Fibroblast of lung (primary cell): ENCODE measurements around the gene SBNO2. TPM values are rescaled to one million over a fixed set of nuclear protein-coding genes. Genes with fewer than 3 reads are reported as not detected.
"Not testable (repeated sequence)": the region's sequence is repeated elsewhere in the genome, so short reads cannot be mapped to it uniquely, and the experiment has no call there.

Experiments
- DNase-seq, 2 donors: peaks; one replicate each; pipeline versions ENCODE4 v3.0.0 to v3.0.0-alpha.2; 2010; ENCODE audit warnings: low read depth in 2 of 2
- H2AFZ ChIP-seq: 2 replicates; pipeline ENCODE4 v1.5.1; 2012; ENCODE audit warnings: low read length, control low read depth, inconsistent platforms
- H3K27ac ChIP-seq: 2 replicates; pipeline ENCODE4 v1.5.1; 2011; ENCODE audit warnings: low read length, control low read depth; ENCODE audit not compliant: insufficient read depth
- H3K27me3 ChIP-seq: 2 replicates; pipeline ENCODE4 v1.5.1; 2011; ENCODE audit warnings: mild to moderate bottlenecking, low read length; ENCODE audit not compliant: control insufficient read depth, insufficient read depth
- H3K36me3 ChIP-seq: 2 replicates; pipeline ENCODE4 v1.5.1; 2011; ENCODE audit warnings: low read length; ENCODE audit not compliant: control insufficient read depth, insufficient read depth
- H3K4me1 ChIP-seq: 2 replicates; pipeline ENCODE4 v1.5.1; 2011; ENCODE audit warnings: low read length; ENCODE audit not compliant: control insufficient read depth, insufficient read depth; ENCODE audit errors: extremely low read depth
- H3K4me2 ChIP-seq: 2 replicates; pipeline ENCODE4 v1.5.1; 2011; ENCODE audit warnings: low read length, control low read depth; ENCODE audit not compliant: insufficient read depth; ENCODE audit errors: extremely low read depth
- H3K4me3 ChIP-seq, 4 experiments: fragments of 200-600 bp in 1 of 4; sonication (generic) in 1 of 4; replicated peaks in 1 of 4; 2 replicates each; pipeline ENCODE4 v1.5.1; 2011 to 2016; ENCODE audit warnings: low read length in 4 of 4, low read depth in 3 of 4, mild to moderate bottlenecking in 3 of 4, control low read depth in 2 of 4, inconsistent platforms in 1 of 4, mixed read lengths in 1 of 4; ENCODE audit not compliant: insufficient read depth in 1 of 4; ENCODE audit errors: control extremely low read depth in 1 of 4
- H3K79me2 ChIP-seq: 2 replicates; pipeline ENCODE4 v1.5.1; 2012; ENCODE audit warnings: mild to moderate bottlenecking, low read length, inconsistent platforms; ENCODE audit not compliant: control insufficient read depth, insufficient read depth
- H3K9ac ChIP-seq: 2 replicates; pipeline ENCODE4 v1.5.1; 2011; ENCODE audit warnings: mild to moderate bottlenecking, low read length, control low read depth; ENCODE audit not compliant: insufficient read depth
- H3K9me3 ChIP-seq: 2 replicates; pipeline ENCODE4 v1.5.1; 2012; ENCODE audit warnings: low read depth, low read length; ENCODE audit not compliant: control insufficient read depth, insufficient read depth
- H4K20me1 ChIP-seq: 2 replicates; pipeline ENCODE4 v1.5.1; 2011; ENCODE audit warnings: low read length; ENCODE audit not compliant: control insufficient read depth, insufficient read depth; ENCODE audit errors: extremely low read depth
- EZH2 ChIP-seq: IDR thresholded peaks from 2 replicates; pipeline ENCODE4 v1.5.1; 2012; ENCODE audit warnings: low read length, control low read depth, mild to moderate bottlenecking; ENCODE audit errors: missing control alignments
- polyA plus RNA-seq, 2 donors: library from polyadenylated mRNA; depleted of rRNA in 1 of 2; stranded (reverse) in 1 of 2; unstranded in 1 of 2; fragments of >200 nt; gene quantifications; 2 replicates each; pipeline ENCODE4 v1.2.1, GENCODE V29; 2011 to 2012; ENCODE audit warnings: missing spikeins in 1 of 2
- total RNA-seq: library from RNA; depleted of rRNA; stranded (reverse); fragments of >200 nt; gene quantifications from 2 replicates; pipeline ENCODE4 v1.2.1, GENCODE V29; 2014
- TF ChIP-seq, protein P1 (sequence below), 2 donors: IDR thresholded peaks in 1 of 2; conservative IDR thresholded peaks in 1 of 2; 1 replicate in 1 of 2; 2 replicates in 1 of 2; pipeline ENCODE4 v1.5.1; 2011 to 2012; ENCODE audit warnings: low read length in 2 of 2, control low read depth in 1 of 2, inconsistent platforms in 1 of 2, low read depth in 1 of 2, mild to moderate bottlenecking in 1 of 2

SBNO2 gene
- total and polyA plus RNA-seq, 2 donors (not counting 1 experiment from before 2014, with no cell fraction given): 12.6 to 55.8 TPM

DNA sequence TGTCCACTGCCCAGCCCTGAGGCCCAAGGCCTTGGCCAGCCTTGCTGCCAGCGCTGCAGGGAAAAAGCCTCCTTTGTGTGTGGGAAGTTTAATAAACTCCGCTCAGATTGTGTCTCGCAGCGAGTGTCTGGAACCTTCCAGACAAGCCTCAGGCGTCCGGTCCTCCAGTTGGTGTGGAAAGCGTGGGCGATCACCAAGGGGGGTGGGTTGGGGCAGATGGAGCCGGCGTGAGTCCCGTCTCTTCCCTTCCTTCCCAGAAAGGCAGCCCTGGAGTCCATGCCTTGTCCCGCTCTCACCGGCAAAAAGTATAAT lies 36.1 kb upstream of the SBNO2 start:
- Histone ChIP-seq H3K9ac (no peak overlapping the region), H3K4me2 (no peak overlapping the region), H2AFZ (no peak overlapping the region), H3K36me3 (peaks cover 11% of the 10 kb centered on the region), H3K4me3 (no peak overlapping the region), H3K79me2 (peaks cover 77% of the 10 kb centered on the region), H3K9me3 (no peaks in the 10 kb centered on the region), H3K27ac (no peak overlapping the region), H3K4me1 (peaks cover 25% of the 10 kb centered on the region), H3K27me3 (no peaks in the 10 kb centered on the region), H4K20me1 (no peaks in the 10 kb centered on the region)
- DNase-seq: peak in 1 of 2 donors; percentile 37
- TF ChIP-seq, protein P1, sequence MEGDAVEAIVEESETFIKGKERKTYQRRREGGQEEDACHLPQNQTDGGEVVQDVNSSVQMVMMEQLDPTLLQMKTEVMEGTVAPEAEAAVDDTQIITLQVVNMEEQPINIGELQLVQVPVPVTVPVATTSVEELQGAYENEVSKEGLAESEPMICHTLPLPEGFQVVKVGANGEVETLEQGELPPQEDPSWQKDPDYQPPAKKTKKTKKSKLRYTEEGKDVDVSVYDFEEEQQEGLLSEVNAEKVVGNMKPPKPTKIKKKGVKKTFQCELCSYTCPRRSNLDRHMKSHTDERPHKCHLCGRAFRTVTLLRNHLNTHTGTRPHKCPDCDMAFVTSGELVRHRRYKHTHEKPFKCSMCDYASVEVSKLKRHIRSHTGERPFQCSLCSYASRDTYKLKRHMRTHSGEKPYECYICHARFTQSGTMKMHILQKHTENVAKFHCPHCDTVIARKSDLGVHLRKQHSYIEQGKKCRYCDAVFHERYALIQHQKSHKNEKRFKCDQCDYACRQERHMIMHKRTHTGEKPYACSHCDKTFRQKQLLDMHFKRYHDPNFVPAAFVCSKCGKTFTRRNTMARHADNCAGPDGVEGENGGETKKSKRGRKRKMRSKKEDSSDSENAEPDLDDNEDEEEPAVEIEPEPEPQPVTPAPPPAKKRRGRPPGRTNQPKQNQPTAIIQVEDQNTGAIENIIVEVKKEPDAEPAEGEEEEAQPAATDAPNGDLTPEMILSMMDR (conservative IDR thresholded peaks at IDR 0.05 in 1 of 2, IDR thresholded peaks at IDR 0.05 in 1 of 2; ENCODE audit: low read depth in 1 of 2, low read length in 2 of 2): no peak
- TF ChIP-seq EZH2: no peak

DNA sequence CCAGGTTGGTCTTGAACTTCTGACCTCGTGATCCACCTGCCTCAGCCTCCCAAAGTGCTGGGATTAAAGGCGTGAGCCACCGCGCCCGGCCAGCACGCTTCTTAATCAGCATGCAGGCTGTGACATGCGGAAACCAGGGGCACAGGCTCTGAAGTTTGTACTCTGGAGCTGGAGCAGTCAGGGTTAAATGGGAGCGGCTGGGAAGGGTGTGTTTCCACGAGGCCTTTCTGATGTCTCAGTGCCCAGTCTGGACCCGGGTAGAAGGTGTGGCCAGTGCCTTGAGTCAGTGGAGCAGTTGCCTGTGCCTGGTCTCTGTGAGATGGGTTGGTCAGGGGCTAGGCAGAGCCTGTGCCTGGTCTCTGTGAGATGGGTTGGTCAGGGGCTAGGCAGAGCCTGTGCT lies 34.8 kb upstream of the SBNO2 start:
- Histone ChIP-seq H3K4me3 (peak overlapping the region in 1 of 4 experiments; percentile 5), H3K4me1 (peaks cover 11% of the 10 kb centered on the region), H3K79me2 (peaks cover 65% of the 10 kb centered on the region), H3K36me3 (peaks cover 11% of the 10 kb centered on the region)
- not testable (repeated sequence) for H2AFZ ChIP-seq, H3K27ac ChIP-seq, H3K27me3 ChIP-seq, DNase-seq, H3K9ac ChIP-seq, H4K20me1 ChIP-seq, H3K9me3 ChIP-seq, H3K4me2 ChIP-seq

DNA sequence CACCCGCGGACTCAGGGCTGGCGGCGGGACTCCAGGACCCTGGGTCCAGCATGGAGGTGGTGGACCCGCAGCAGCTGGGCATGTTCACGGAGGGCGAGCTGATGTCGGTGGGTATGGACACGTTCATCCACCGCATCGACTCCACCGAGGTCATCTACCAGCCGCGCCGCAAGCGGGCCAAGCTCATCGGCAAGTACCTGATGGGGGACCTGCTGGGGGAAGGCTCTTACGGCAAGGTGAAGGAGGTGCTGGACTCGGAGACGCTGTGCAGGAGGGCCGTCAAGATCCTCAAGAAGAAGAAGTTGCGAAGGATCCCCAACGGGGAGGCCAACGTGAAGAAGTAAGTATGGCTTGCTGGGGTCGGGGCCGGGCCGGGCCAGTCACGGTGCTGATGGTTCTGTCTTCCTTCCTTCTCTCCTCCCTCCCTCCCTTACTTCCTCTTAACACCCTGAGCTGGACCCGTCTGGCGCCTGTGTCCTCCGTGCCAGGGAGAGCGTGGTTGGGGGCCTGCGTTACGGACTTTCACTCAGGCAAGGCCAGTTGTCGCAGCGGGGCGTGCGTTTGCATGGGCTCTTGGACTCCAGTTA lies 32.9 kb upstream of the SBNO2 start:
- Histone ChIP-seq H3K4me2 (peak overlapping the region; percentile 99), H4K20me1 (no peaks in the 10 kb centered on the region), H3K79me2 (peaks cover 52% of the 10 kb centered on the region), H3K27ac (peak overlapping the region; percentile 78), H3K27me3 (no peaks in the 10 kb centered on the region), H3K9ac (peak overlapping the region; percentile 82), H3K4me1 (peaks cover 14% of the 10 kb centered on the region), H2AFZ (no peak overlapping the region), H3K36me3 (peaks cover 7% of the 10 kb centered on the region), H3K4me3 (peak overlapping the region; percentile 76 to 89 (median 83)), H3K9me3 (no peaks in the 10 kb centered on the region)
- DNase-seq: no peak
- TF ChIP-seq, protein P1 (conservative IDR thresholded peaks at IDR 0.05 in 1 of 2, IDR thresholded peaks at IDR 0.05 in 1 of 2; ENCODE audit: low read depth in 1 of 2, low read length in 2 of 2): no peak
- no peak for TF ChIP-seq EZH2
